Tibial nerve (tissue), 4 donors: ENCODE measurements around the gene TPBGL. TPM values are rescaled to one million over a fixed set of nuclear protein-coding genes. Genes with fewer than 3 reads are reported as not detected.

ENCODE experiments used
- DNase-seq, 2 donors: peaks; one replicate each; pipeline ENCODE4 v3.0.0-alpha.2; 2019; ENCODE audit warnings: low spot score in 2 of 2
- H3K27ac ChIP-seq, 4 donors: fragments of 200-600 bp; sonication (generic) in 3 of 4; one replicate each; pipeline ENCODE4 v1.5.1; 2017 to 2019; ENCODE audit warnings: mild to moderate bottlenecking in 1 of 4
- H3K27me3 ChIP-seq, 2 donors: fragments of 200-600 bp; sonication (generic) in 1 of 2; one replicate each; pipeline versions ENCODE4 v1.5.1 to v1.6.0; 2017 to 2019
- H3K36me3 ChIP-seq, 3 donors: fragments of 200-600 bp; sonication (generic); one replicate each; pipeline ENCODE4 v1.5.1; 2018 to 2019
- H3K4me1 ChIP-seq, 4 donors: fragments of 200-600 bp; sonication (generic) in 3 of 4; one replicate each; pipeline ENCODE4 v1.5.1; 2017 to 2019
- H3K4me3 ChIP-seq, 4 donors: fragments of 200-600 bp; sonication (generic) in 3 of 4; one replicate each; pipeline ENCODE4 v1.5.1; 2017 to 2019; ENCODE audit warnings: mild to moderate bottlenecking in 1 of 4, moderate library complexity in 1 of 4
- H3K9me3 ChIP-seq, 4 donors: fragments of 200-600 bp; sonication (generic) in 3 of 4; one replicate each; pipeline ENCODE4 v1.5.1; 2017 to 2019
- CTCF ChIP-seq, 5 experiments: fragments of 200-600 bp in 3 of 5; fragments of 450-650 bp in 2 of 5; sonication (generic) in 3 of 5; IDR thresholded peaks; one replicate each; pipeline ENCODE4 v1.5.1; 2016 to 2019; ENCODE audit warnings: antibody characterized with exemption in 5 of 5, mild to moderate bottlenecking in 3 of 5, moderate library complexity in 2 of 5
- EP300 ChIP-seq, 2 donors: sonication (generic); formaldehyde crosslinking; IDR thresholded peaks; one replicate each; pipeline ENCODE4 v1.6.1; 2017; ENCODE audit warnings: antibody characterized with exemption in 2 of 2, mild to moderate bottlenecking in 1 of 2
- POLR2A ChIP-seq, 2 donors: fragments of 450-650 bp; IDR thresholded peaks; one replicate each; pipeline ENCODE4 v1.6.1; 2017; ENCODE audit warnings: antibody characterized with exemption in 2 of 2, mild to moderate bottlenecking in 2 of 2, moderate library complexity in 2 of 2
- WGBS, 2 donors: methylation state at CpG; one replicate each; pipeline ENCODE4 v1.1.5; 2018; 5-methylcytosine and 5-hydroxymethylcytosine counted together
- total RNA-seq, 4 donors: library from RNA; depleted of rRNA; stranded (reverse); fragments of >200 nt; gene quantifications; one replicate each; pipeline ENCODE4 v1.1.0, GENCODE V29; 2016

TPBGL gene
- total RNA-seq, 4 donors from 2014 or later = 1.0 to 1.5 (median 1.1) TPM; not detected in 1

- WGBS, 2 donors = 83% methylated on average over 6 of the region's 6 CpGs
- peaks cover 0 to 59% (median 0%) of the 10 kb centered on the region in 3 donors for H3K36me3 ChIP-seq
- H3K9me3 ChIP-seq = no peaks in the 10 kb centered on the region
- DNase-seq = no peak
- TF ChIP-seq POLR2A (IDR thresholded peaks at IDR 0.05) (no peak), CTCF (IDR thresholded peaks at IDR 0.05) (no peak), EP300 (IDR thresholded peaks at IDR 0.05) (no peak)
- no peaks in the 10 kb centered on the region for H3K27me3 ChIP-seq
- peaks cover 0 to 15% (median 2%) of the 10 kb centered on the region in 4 donors for H3K4me1 ChIP-seq
- peak overlapping the region in 1 of 4 donors; percentile 67 for H3K27ac ChIP-seq
- H3K4me3 ChIP-seq = no peak overlapping the region
Measured at GRCh38 chr11:75276686-75277085, 36.1 kb downstream of the TPBGL start.

- Histone ChIP-seq H3K27ac (no peak overlapping the region), H3K36me3 (peaks cover 0 to 61% (median 0%) of the 10 kb centered on the region in 3 donors), H3K4me3 (no peak overlapping the region), H3K4me1 (peaks cover 0 to 15% (median 2%) of the 10 kb centered on the region in 4 donors), H3K9me3 (no peaks in the 10 kb centered on the region), H3K27me3 (no peaks in the 10 kb centered on the region)
- TF ChIP-seq CTCF (IDR thresholded peaks at IDR 0.05) (no peak), POLR2A (IDR thresholded peaks at IDR 0.05) (no peak), EP300 (IDR thresholded peaks at IDR 0.05) (no peak)
- 91 to 95% methylated on average over 11 of the region's 11 CpGs for WGBS, 2 donors
- no peak for DNase-seq
Measured at GRCh38 chr11:75277211-75277805, 36.7 kb downstream of the TPBGL start.

- Histone ChIP-seq H3K36me3 (peaks cover 0 to 60% (median 0%) of the 10 kb centered on the region in 3 donors), H3K27ac (no peak overlapping the region), H3K27me3 (no peaks in the 10 kb centered on the region), H3K4me1 (peaks cover 0 to 15% (median 2%) of the 10 kb centered on the region in 4 donors), H3K4me3 (no peak overlapping the region), H3K9me3 (no peaks in the 10 kb centered on the region)
- 77 to 84% methylated on average over 10 to 13 of the region's 13 CpGs for WGBS, 2 donors
- TF ChIP-seq POLR2A (IDR thresholded peaks at IDR 0.05) (no peak), CTCF (IDR thresholded peaks at IDR 0.05) (no peak), EP300 (IDR thresholded peaks at IDR 0.05) (no peak)
- DNase-seq = no peak
Measured at GRCh38 chr11:75277991-75278790, 37.6 kb downstream of the TPBGL start.

- no peak for TF ChIP-seq CTCF (IDR thresholded peaks at IDR 0.05)
- no peak for TF ChIP-seq POLR2A (IDR thresholded peaks at IDR 0.05)
- TF ChIP-seq EP300 (IDR thresholded peaks at IDR 0.05) = no peak
- Histone ChIP-seq H3K27me3 (no peaks in the 10 kb centered on the region), H3K4me3 (no peak overlapping the region), H3K4me1 (peaks cover 0 to 15% (median 2%) of the 10 kb centered on the region in 4 donors), H3K27ac (peak overlapping the region in 1 of 4 donors; percentile 5), H3K36me3 (peaks cover 0 to 60% (median 0%) of the 10 kb centered on the region in 3 donors), H3K9me3 (no peaks in the 10 kb centered on the region)
- no peak for DNase-seq
- 76 to 78% methylated on average over 5 of the region's 5 CpGs for WGBS, 2 donors
Measured at GRCh38 chr11:75279273-75279672, 38.7 kb downstream of the TPBGL start.

GRCh38 chr11:75280227-75280701, 39.7 kb downstream of the TPBGL start:
- Histone ChIP-seq H3K36me3 (peaks cover 0 to 65% (median 0%) of the 10 kb centered on the region in 3 donors), H3K4me3 (no peak overlapping the region), H3K9me3 (no peaks in the 10 kb centered on the region), H3K27me3 (no peaks in the 10 kb centered on the region), H3K27ac (peak overlapping the region in 3 of 4 donors; percentile 4 to 38 (median 28)), H3K4me1 (peaks cover 0 to 15% (median 2%) of the 10 kb centered on the region in 4 donors)
- TF ChIP-seq CTCF (IDR thresholded peaks at IDR 0.05) (peak; percentile 87 to 97 (median 96)), EP300 (IDR thresholded peaks at IDR 0.05) (peak in 1 of 2 donors; percentile 44), POLR2A (IDR thresholded peaks at IDR 0.05) (no peak)
- whole genome bisulfite sequencing, 2 donors = 13 to 23% methylated on average over 9 of the region's 9 CpGs
- DNase-seq = peak; percentile 62 to 78
